K562 (cell line): ENCODE data around the gene LPCAT3. TPM values are rescaled to one million over a fixed set of nuclear protein-coding genes. Genes with fewer than 3 reads are reported as not detected.

Experiments
- ATAC-seq: fragments of 200-7000 bp; cut with Tn5 transposase; 3 replicates; pipeline ENCODE4 v1.9.1; 2020; ENCODE audit warnings: moderate library complexity
- BruUV-seq: library from RNA; stranded (reverse); fragments of 400-500 nt; replicated peaks from 2 replicates; lab custom pipeline; 2021; lab: Mats Ljungman, UMichigan
- CTCF ChIA-PET: fragments of 300-600 bp; formaldehyde crosslinking; extraction: SDS; loops from one replicate; lab custom pipeline; 2021; ENCODE audit warnings: low intra/inter-chr PET ratio; lab: Yijun Ruan, JAX
- POLR2A ChIA-PET: fragments of 300-600, 350-650 bp; sonication (Branson Sonifier 250); formaldehyde crosslinking; extraction: SDS; loops from one replicate; lab custom pipeline; 2021; ENCODE audit warnings: antibody characterized with exemption, inconsistent platforms; lab: Yijun Ruan, JAX
- DNase-seq, 4 experiments: peaks; one replicate each; pipeline versions ENCODE4 v3.0.0 to v3.0.0-alpha.2; 2011 to 2018; ENCODE audit warnings: low spot score in 3 of 4, mixed read lengths in 3 of 4; ENCODE audit errors: extremely low read depth in 1 of 4
- FAIRE-seq: peaks from 2 replicates; lab custom pipeline; 2011; peaks lifted over from hg19 to GRCh38; lab: Jason Lieb, UNC
- H2AFZ ChIP-seq: 2 replicates; pipeline ENCODE4 v1.6.0; 2011; ENCODE audit warnings: low read depth, low read length, control low read depth, inconsistent platforms
- H3K27ac ChIP-seq: fragments of 200-600 bp; 3 replicates; pipeline ENCODE4 v1.8.0; 2011; ENCODE audit warnings: low read depth, mild to moderate bottlenecking, control low read depth, inconsistent platforms, low read length, moderate library complexity, mixed read lengths; ENCODE audit errors: extremely low read depth
- H3K27me3 ChIP-seq, 2 experiments: fragments of 300-600 bp in 1 of 2; 2 replicates in 1 of 2; 3 replicates in 1 of 2; pipeline versions ENCODE4 v1.6.0 to v1.8.0; 2011; ENCODE audit warnings: inconsistent platforms in 2 of 2, low read length in 2 of 2, mild to moderate bottlenecking in 1 of 2, mixed read lengths in 1 of 2, moderate library complexity in 1 of 2; ENCODE audit not compliant: control insufficient read depth in 2 of 2, insufficient read depth in 2 of 2
- H3K36me3 ChIP-seq: fragments of 300-600 bp; 3 replicates; pipeline ENCODE4 v1.8.0; 2011; ENCODE audit warnings: mild to moderate bottlenecking, low read length, inconsistent platforms; ENCODE audit not compliant: control insufficient read depth, insufficient read depth
- H3K4me1 ChIP-seq, 2 experiments: fragments of 200-600 bp in 1 of 2; replicated peaks in 1 of 2; 2 replicates in 1 of 2; 3 replicates in 1 of 2; pipeline versions ENCODE4 v1.5.1 to v1.8.0; 2011; ENCODE audit warnings: inconsistent platforms in 2 of 2, low read length in 2 of 2, mild to moderate bottlenecking in 1 of 2, mixed read lengths in 1 of 2, moderate library complexity in 1 of 2; ENCODE audit not compliant: control insufficient read depth in 2 of 2, insufficient read depth in 2 of 2
- H3K4me2 ChIP-seq: 2 replicates; pipeline ENCODE4 v1.6.1; 2011; ENCODE audit warnings: low read length, control low read depth, inconsistent platforms, mixed read lengths; ENCODE audit not compliant: insufficient read depth
- H3K4me3 ChIP-seq: fragments of 200-600 bp; sonication (generic), shearing (Covaris generic); 2 replicates; pipeline ENCODE4 v1.5.1; 2016; ENCODE audit warnings: control low read depth, inconsistent platforms
- H3K79me2 ChIP-seq: fragments of 200-600 bp; 3 replicates; pipeline ENCODE4 v1.8.0; 2011; ENCODE audit warnings: low read length, inconsistent platforms; ENCODE audit not compliant: control insufficient read depth, insufficient read depth
- H3K9ac ChIP-seq, 2 experiments: 2 replicates each; pipeline versions ENCODE4 v1.6.0 to v1.6.1; 2011; ENCODE audit warnings: low read depth in 2 of 2, low read length in 2 of 2, control low read depth in 1 of 2, inconsistent platforms in 1 of 2, mild to moderate bottlenecking in 1 of 2, mixed read lengths in 1 of 2; ENCODE audit not compliant: insufficient read depth in 1 of 2
- H3K9me1 ChIP-seq: one replicate; pipeline ENCODE4 v1.6.0; 2011; ENCODE audit warnings: inconsistent platforms, mild to moderate bottlenecking, low read length, moderate library complexity; ENCODE audit not compliant: control insufficient read depth, insufficient read depth
- H3K9me3 ChIP-seq: replicated peaks from 2 replicates; pipeline ENCODE4 v1.5.1; 2011; ENCODE audit warnings: low read depth, low read length, inconsistent platforms; ENCODE audit not compliant: control insufficient read depth, insufficient read depth
- H4K20me1 ChIP-seq: replicated peaks from 2 replicates; pipeline ENCODE4 v1.6.1; 2011; ENCODE audit warnings: low read length, inconsistent platforms, mixed read lengths; ENCODE audit not compliant: control insufficient read depth, insufficient read depth
- ARID2 ChIP-seq: fragments of 450-650 bp; IDR thresholded peaks from 2 replicates; pipeline ENCODE4 v1.6.1; 2017; ENCODE audit warnings: antibody characterized with exemption, mild to moderate bottlenecking
- CBX1 ChIP-seq: sonication (generic); IDR thresholded peaks from 2 replicates; pipeline ENCODE4 v1.6.1; 2016; ENCODE audit warnings: antibody characterized with exemption, low read depth, mild to moderate bottlenecking
- CBX2 ChIP-seq: fragments of 200-600 bp; sonication (generic); IDR thresholded peaks from one replicate; pipeline ENCODE4 v1.6.1; 2012; ENCODE audit warnings: mild to moderate bottlenecking, low read length, inconsistent platforms; ENCODE audit not compliant: insufficient read depth, poor library complexity, severe bottlenecking
- CEBPG ChIP-seq, 3 experiments: fragments of 200-800 bp in 1 of 3; sonication (Bioruptor generic) in 1 of 3; sonication (generic) in 1 of 3; formaldehyde crosslinking in 1 of 3; IDR thresholded peaks in 2 of 3; conservative IDR thresholded peaks in 1 of 3; 2 replicates each; pipeline versions ENCODE4 v1.6.1 to v1.8.0; 2016 to 2022; ENCODE audit warnings: missing compliant biosample characterization in 2 of 3, missing genetic modification characterization in 2 of 3, mild to moderate bottlenecking in 1 of 3, missing genetic modification reagents in 1 of 3
- GATA2 ChIP-seq: sonication (generic); formaldehyde crosslinking; IDR thresholded peaks from 2 replicates; pipeline ENCODE4 v1.4.0; 2020; ENCODE audit warnings: mild to moderate bottlenecking, missing genetic modification reagents
- L3MBTL2 ChIP-seq: fragments of 450-650 bp; IDR thresholded peaks from 2 replicates; pipeline ENCODE4 v1.6.1; 2016; ENCODE audit warnings: mild to moderate bottlenecking, moderate library complexity
- RBFOX2 ChIP-seq: fragments of 200-400 bp; formaldehyde crosslinking; IDR thresholded peaks from 2 replicates; pipeline ENCODE4 v1.6.1; 2017; ENCODE audit warnings: low read depth, mild to moderate bottlenecking, low read length, moderate library complexity
- RBM15 ChIP-seq: fragments of 200-400 bp; formaldehyde crosslinking; IDR thresholded peaks from 2 replicates; pipeline ENCODE4 v1.6.1; 2018; ENCODE audit warnings: mild to moderate bottlenecking, low read length, moderate library complexity; ENCODE audit not compliant: insufficient read depth
- ZNF212 ChIP-seq: fragments of 450-650 bp; formaldehyde crosslinking; IDR thresholded peaks from 2 replicates; pipeline ENCODE4 v1.4.0; 2020; ENCODE audit warnings: mild to moderate bottlenecking
- ZNF518B ChIP-seq: fragments of 250-450 bp; sonication (Bioruptor Pico); IDR thresholded peaks from 2 replicates; pipeline ENCODE4 v1.5.0; 2021; ENCODE audit warnings: mild to moderate bottlenecking, moderate library complexity
- whole genome bisulfite sequencing: fragments of 100-300 bp; shearing (Covaris generic); methylation state at CpG from one replicate; pipeline ENCODE4 v1.1.6; 2016; ENCODE audit warnings: low coverage, mixed read lengths; ENCODE audit not compliant: insufficient coverage; ENCODE audit errors: missing lambda C conversion rate; 5-methylcytosine and 5-hydroxymethylcytosine counted together
- in situ Hi-C: fragments of 300-500 bp; cut with MboI; formaldehyde crosslinking; loops from 4 replicates; pipeline ENCODE4 v1.15.0; 2018; ENCODE audit warnings: inconsistent platforms, mixed read lengths
- intact Hi-C: fragments of 100-400 bp; cut with micrococcal nuclease; formaldehyde crosslinking; loops from 2 replicates; pipeline ENCODE4 v1.14.2; 2022
- polyA plus RNA-seq, 8 experiments: library from polyadenylated mRNA; depleted of rRNA in 4 of 8; stranded (reverse) in 5 of 8; unstranded in 3 of 8; fragments of >200 nt; fragmentation: Nextera tagmentation in 2 of 8; fragmentation: Illumina TruSeq in 1 of 8; extraction: Ambion mirVana in 2 of 8; extraction: Trizol in 1 of 8; gene quantifications; 2 replicates each; pipeline versions ENCODE4 v1.2.1 to v1.2.3, GENCODE V29; 2011 to 2014; ENCODE audit warnings: inconsistent platforms in 1 of 8, missing spikeins in 1 of 8
- total RNA-seq, 7 experiments: library from RNA; depleted of rRNA in 6 of 7; stranded (reverse); fragments of >200 nt in 6 of 7; fragmentation: Illumina TruSeq in 2 of 7; extraction: Trizol in 2 of 7; gene quantifications; 2 replicates each; pipeline versions ENCODE4 v1.2.1 to v1.2.3, GENCODE V29; 2011 to 2021; ENCODE audit warnings: low replicate concordance in 1 of 7
- TF ChIP-seq, protein P1 (sequence below): fragments of 250-450 bp; sonication (Bioruptor Pico); IDR thresholded peaks from 2 replicates; pipeline ENCODE4 v1.8.0; 2021; ENCODE audit warnings: moderate library complexity, mild to moderate bottlenecking, inconsistent platforms
- TF ChIP-seq, protein P2 (sequence below): sonication (generic); formaldehyde crosslinking; IDR thresholded peaks from 2 replicates; pipeline ENCODE4 v1.8.1; 2023; ENCODE audit warnings: mild to moderate bottlenecking, missing genetic modification reagents

Gene LPCAT3
- total and polyA plus RNA-seq, 9 of the 15 experiments (the other 6 are each of a cell fraction or from before 2014, with no cell fraction given) = 4.9 to 52.5 (median 25.3) TPM

DNA sequence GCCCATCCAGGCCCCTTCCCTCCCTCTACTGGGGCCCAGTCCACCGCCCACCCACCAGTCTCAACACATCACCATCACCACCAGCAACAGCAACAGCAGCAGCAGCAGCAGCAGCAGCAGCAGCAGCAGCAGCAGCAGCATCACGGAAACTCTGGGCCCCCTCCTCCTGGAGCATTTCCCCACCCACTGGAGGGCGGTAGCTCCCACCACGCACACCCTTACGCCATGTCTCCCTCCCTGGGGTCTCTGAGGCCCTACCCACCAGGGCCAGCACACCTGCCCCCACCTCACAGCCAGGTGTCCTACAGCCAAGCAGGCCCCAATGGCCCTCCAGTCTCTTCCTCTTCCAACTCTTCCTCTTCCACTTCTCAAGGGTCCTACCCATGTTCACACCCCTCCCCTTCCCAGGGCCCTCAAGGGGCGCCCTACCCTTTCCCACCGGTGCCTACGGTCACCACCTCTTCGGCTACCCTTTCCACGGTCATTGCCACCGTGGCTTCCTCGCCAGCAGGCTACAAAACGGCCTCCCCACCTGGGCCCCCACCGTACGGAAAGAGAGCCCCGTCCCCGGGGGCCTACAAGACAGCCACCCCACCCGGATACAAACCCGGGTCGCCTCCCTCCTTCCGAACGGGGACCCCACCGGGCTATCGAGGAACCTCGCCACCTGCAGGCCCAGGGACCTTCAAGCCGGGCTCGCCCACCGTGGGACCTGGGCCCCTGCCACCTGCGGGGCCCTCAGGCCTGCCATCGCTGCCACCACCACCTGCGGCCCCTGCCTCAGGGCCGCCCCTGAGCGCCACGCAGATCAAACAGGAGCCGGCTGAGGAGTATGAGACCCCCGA, 81.4 kb downstream of the LPCAT3 start:
- peaks cover 18 to 48% of the 10 kb centered on the region in 2 experiments; a peak in 4 of 5 replicates for H3K4me1 ChIP-seq
- H3K4me2 ChIP-seq = no peak overlapping the region
- BruUV-seq = TSS peak; percentile 20
- no peaks in the 10 kb centered on the region for H3K9me3 ChIP-seq
- no peaks in the 10 kb centered on the region for H4K20me1 ChIP-seq
- H2AFZ ChIP-seq = no peak overlapping the region
- ChIA-PET CTCF (interaction anchor here (0.9 kb wide), 1 partner anchor 82 kb away, joined by 3 read pairs; the partner anchor contains the start of gene LPCAT3), POLR2A (interaction anchor here (0.6 to 2.8 kb wide), 6 partner anchors 10 to 127 kb away, joined by 3 to 18 read pairs (median 7); partner anchors contain the start of gene SPSB2)
- in situ Hi-C loops (no loop called here), intact Hi-C loops (no loop called here)
- H3K27ac ChIP-seq = peak overlapping the region; percentile 92; the same call in 2 of the 3 replicates
- DNase-seq (no peak), ATAC-seq (no peak), FAIRE-seq (no peak)
- peaks cover 78% of the 10 kb centered on the region; the same call in 2 of the 3 replicates for H3K36me3 ChIP-seq
- H3K4me3 ChIP-seq = peak overlapping the region; percentile 44; the same call in 1 of the 2 replicates
- peaks cover 18% of the 10 kb centered on the region for H3K79me2 ChIP-seq
- WGBS = 96% methylated on average over 8 of the region's 36 CpGs
- peak overlapping the region in 1 of 2 experiments; percentile 97; a peak in 2 of 4 replicates for H3K9ac ChIP-seq
- no peaks in the 10 kb centered on the region for H3K9me1 ChIP-seq
- no peaks in the 10 kb centered on the region for H3K27me3 ChIP-seq
- peak; percentile 18; the same call in 1 of the 2 replicates for TF ChIP-seq RBFOX2
- no peak for TF ChIP-seq ZNF518B
- no peak for TF ChIP-seq ARID2
- TF ChIP-seq CBX2 = no peak
- TF ChIP-seq, protein P1, sequence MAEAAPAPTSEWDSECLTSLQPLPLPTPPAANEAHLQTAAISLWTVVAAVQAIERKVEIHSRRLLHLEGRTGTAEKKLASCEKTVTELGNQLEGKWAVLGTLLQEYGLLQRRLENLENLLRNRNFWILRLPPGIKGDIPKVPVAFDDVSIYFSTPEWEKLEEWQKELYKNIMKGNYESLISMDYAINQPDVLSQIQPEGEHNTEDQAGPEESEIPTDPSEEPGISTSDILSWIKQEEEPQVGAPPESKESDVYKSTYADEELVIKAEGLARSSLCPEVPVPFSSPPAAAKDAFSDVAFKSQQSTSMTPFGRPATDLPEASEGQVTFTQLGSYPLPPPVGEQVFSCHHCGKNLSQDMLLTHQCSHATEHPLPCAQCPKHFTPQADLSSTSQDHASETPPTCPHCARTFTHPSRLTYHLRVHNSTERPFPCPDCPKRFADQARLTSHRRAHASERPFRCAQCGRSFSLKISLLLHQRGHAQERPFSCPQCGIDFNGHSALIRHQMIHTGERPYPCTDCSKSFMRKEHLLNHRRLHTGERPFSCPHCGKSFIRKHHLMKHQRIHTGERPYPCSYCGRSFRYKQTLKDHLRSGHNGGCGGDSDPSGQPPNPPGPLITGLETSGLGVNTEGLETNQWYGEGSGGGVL (CRISPR knock-in tag) = no peak
- TF ChIP-seq ZNF212 (CRISPR knock-in tag) = no peak
- no peak for TF ChIP-seq L3MBTL2
- TF ChIP-seq, protein P2, sequence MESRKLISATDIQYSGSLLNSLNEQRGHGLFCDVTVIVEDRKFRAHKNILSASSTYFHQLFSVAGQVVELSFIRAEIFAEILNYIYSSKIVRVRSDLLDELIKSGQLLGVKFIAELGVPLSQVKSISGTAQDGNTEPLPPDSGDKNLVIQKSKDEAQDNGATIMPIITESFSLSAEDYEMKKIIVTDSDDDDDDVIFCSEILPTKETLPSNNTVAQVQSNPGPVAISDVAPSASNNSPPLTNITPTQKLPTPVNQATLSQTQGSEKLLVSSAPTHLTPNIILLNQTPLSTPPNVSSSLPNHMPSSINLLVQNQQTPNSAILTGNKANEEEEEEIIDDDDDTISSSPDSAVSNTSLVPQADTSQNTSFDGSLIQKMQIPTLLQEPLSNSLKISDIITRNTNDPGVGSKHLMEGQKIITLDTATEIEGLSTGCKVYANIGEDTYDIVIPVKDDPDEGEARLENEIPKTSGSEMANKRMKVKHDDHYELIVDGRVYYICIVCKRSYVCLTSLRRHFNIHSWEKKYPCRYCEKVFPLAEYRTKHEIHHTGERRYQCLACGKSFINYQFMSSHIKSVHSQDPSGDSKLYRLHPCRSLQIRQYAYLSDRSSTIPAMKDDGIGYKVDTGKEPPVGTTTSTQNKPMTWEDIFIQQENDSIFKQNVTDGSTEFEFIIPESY = peak; percentile 55; the same call in 1 of the 2 replicates
- 0 out of 2 replicates have a peak, but pooled peaks have one; percentile 1 for TF ChIP-seq CBX1
- TF ChIP-seq RBM15 = no peak
- no peak for TF ChIP-seq CEBPG (CRISPR knock-in tag; IDR thresholded peaks at IDR 0.05)
- TF ChIP-seq CEBPG (tag; conservative IDR thresholded peaks at IDR 0.05 in 1 of 2, IDR thresholded peaks at IDR 0.05 in 1 of 2) = no peak
- TF ChIP-seq GATA2 (CRISPR knock-in tag) = no peak
